NCI-H748 (cell line): ENCODE measurements around the gene KAT2B.

Experiments
- DNase-seq: peaks from one replicate; lab custom pipeline; 2025; ENCODE audit not compliant: unreplicated experiment; lab: John Stamatoyannopoulos, UW

The KAT2B gene

DNA sequence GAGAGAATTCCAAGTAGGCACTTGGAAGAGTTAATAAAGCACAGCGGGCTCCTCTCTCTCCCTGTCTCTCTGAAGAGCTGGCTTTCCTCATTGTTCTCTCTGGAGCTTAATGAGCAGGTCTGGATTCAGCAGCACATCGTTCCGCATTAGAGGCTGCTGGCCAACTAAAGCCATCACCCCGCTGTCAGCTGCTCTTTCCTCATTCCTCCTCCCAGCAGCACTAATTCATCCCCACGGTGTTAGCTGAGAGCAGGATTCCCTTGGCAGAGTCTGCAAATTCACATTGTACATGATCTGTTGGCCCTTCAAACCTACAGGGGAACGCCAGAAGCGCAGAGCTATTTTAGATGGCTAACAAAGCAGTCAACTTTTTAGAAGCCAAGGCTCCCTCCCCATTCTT, 101.6 kb downstream of the KAT2B start:
- DNase-seq: peak; percentile 34

DNA sequence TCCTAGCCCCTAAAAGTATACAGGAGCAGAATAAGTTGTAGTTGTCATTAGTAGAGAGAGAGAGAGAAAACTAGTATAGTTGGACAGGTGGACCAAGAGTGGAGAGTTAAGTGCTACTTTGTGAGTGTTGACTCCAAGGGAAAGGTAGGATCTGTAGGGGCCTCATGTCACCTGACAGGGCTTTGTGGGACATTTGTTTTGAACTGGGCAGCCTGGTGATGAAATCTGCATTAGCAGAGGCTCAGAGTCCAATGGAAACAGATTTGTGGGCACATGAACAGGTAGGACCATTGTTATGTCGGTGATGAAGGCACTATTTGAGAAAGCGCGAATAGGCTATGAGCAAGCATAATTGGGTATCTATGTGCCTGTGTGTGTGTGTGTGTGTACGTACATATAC, 102.3 kb downstream of the KAT2B start:
- DNase-seq: no peak

DNA sequence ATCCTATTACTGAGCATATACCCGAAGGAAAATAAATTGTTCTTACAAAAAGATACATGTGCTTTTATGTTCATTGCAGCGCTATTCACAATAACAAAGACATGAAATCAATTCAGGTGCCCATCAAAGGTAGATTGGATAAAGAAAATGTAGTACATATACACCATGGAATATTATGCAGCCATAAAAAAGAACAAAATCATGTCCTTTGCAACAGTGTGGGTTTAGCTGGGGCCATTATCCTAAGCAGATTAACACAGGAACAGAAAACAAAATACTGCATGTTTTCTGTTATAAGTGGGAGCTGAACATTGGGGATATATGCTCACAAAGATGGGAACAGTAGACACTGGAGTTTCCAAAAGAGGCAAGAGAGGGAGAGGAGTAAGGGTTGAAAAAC, 103.3 kb downstream of the KAT2B start:
- DNase-seq: no peak

DNA sequence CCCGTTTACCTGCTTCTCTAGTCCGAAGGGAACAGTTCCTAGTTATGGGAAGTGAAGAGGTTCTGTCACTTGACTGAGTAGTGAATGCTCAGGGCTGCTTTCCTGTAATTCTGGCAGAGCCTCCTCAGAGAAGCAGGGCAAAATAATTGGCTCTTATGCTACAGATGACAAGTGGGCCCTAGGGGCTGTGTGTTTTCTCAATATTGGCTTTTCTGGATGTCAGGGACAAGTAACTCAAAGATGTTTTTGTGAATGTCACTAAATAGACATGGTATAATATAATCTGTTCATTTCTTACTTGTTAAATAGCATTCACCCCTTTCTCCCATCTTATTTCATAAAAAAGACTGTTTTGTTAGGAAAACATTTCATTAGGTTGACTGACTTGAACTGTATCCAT, 105.6 kb downstream of the KAT2B start:
- DNase-seq: no peak

DNA sequence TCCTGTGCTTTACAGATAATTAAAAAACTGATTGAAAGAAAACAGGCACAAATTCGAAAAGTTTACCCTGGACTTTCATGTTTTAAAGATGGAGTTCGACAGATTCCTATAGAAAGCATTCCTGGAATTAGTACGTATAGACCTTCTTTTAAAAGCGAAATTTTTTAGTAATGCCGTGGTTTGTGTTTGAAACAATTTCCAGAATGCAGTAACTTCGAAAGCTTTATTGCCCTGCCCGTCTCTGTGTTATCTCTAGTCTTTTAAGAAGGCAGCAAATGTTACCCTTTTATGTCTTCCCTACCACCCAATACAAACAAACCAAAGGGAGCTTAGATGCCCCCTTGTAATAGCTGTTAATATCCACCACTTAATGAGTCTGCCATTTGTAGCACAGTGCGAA, 106.1 kb downstream of the KAT2B start:
- DNase-seq: no peak

DNA sequence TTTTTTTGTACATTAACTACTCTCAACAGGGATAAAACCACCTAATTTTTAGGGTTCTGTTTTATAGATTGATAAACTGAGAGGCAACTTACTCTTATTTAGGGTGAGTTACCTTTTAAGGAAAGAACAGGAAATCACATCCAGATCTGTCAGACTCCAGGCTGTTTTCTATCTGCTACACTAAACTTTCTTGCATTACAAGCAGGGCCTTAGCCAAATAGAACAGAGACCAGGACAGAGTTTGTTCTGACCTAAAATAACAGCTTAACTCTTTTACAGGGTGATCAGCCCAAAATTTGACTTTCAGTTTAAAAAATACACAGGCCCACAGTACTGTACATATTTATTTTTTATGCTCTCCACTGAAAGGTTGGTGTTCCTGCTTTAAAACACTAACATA, 107.1 kb downstream of the KAT2B start:
- no peak for DNase-seq

DNA sequence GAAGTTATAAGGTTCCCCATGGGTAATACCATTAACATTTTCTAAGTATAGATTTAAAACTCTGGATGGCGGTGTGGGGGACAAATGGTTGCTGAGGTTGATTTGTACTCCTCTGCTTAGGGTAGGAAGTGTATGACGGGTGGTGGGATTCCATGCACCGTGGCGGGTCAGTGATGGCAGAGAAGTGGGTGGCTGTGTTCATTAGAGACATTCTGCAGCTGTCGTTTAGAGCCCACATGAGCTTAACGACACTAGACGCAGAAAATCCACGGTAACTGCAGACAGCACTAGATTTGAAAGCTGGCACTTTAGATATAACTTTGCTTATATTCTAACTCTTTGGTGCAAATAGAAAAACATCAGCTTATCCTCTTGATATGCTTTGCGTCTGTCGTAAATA, 108.2 kb downstream of the KAT2B start:
- no peak for DNase-seq

DNA sequence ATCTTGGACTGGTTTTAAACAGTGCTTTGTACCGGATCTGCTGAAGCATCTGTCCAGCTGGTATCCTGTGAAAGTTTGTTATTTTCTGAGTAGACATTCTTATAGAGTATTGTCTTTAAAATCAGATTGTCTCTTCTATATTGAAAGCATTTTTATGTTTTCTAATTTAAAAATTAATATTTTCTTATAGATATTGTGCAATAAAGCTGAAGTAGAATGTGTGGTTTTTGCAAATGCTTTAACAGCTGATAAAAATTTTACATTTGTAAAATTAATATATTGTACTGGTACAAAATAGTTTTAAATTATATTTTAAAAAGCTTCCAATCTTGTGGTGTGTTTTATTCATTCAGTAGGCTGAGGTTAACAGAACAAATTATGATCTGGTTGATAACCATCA, 113.8 kb downstream of the KAT2B start:
- no peak for DNase-seq

DNA sequence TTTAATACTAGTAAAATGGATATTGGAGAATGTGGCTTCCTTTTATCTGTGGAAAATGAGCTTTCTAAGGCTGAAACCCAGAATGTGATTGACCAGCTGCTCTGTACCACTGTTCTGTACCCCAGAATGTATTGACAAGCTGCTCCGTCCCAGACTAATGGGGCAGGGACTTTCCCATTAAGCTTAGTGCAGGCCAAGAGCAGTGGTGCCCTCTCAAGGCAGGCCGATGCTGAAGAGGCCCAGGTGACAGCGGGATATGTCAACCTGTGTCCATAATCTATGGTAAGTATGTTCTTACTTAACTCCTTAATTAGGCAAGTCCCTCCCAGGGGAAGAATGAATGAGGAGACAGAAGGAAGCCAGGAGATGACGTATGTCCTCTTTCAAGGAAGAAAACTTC, 114.7 kb downstream of the KAT2B start:
- no peak for DNase-seq

DNA sequence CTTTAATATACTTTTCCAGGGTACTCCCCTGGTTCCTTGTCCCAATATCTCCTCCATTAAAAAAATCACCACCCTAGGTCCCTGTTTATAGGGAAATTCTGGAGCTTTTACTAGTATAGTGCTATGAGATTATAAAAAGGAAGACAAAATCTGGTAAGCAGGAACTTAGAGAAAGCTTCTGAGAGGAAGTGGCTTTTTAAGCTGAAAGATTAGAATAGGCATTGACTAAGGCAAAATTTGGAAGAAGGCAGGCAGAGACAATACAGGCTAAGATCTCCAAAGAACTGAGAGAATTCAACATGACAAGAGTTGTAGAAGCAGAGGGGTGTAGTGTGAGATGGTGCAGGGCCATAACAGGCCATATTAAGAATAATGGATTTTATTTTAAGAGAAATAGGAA, 120.0 kb downstream of the KAT2B start:
- no peak for DNase-seq

DNA sequence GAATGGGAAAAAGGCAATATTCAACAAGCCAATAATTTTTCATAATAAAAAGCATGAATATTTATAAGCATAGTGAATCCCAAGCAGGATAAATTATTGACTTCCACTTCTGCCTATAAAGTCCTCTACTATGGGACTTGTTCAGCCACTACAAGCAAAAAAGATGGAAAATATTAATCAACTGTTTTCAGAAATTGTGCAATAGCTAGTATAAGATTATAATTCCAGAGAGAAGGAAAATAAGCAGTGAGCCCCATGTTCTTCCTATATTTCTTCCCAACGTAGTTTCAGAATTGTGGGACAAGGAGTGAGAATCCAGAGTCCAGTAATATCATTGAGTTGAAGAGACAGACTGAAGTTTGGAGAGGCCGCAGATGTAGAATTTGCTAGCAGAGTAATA, 121.5 kb downstream of the KAT2B start:
- DNase-seq: no peak

DNA sequence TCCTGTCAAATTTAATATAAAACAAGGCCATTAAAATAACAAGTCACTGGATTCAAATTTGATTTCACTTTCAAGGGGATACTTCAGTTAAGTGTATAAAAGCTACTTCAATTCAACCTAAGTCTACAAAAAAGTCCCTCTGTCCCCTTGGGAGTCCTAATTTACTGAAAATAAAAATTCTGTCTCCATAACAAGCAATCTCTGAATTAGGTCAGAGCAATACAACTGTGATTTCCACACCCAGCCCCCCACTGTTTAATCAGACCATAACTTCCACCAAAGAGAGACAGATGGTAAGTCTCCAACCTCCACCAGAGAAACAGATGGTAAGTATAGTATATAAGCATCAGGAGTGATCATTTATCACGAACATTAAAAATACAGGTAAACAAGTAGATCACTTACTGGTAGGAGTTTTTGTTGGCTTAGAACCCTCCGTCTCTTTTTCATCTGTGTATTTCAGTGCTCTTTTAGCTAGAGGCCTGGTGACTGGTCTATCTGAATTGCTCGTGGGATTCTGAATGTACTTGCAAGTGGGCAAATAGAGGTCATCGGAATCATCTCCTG, 133.7 kb downstream of the KAT2B start:
- DNase-seq: no peak

DNA sequence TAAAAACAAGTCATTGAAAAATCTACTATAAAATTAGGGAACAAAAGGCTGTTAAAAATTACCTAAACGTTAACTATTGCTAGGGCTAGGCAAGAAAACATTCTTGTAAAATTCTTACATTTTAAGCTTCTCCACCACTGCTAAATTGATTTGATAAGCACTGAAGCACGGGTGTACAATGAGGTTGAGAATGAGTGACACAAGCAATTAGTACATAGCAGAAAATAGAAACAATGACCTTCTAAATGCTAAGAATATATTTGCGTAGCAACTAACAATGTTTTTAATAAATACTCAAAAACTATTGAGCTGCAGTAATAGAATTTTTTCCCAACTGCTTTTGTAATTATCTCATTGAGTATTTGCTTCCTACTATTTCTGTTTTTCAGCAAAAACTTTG, 141.0 kb downstream of the KAT2B start:
- DNase-seq: no peak

DNA sequence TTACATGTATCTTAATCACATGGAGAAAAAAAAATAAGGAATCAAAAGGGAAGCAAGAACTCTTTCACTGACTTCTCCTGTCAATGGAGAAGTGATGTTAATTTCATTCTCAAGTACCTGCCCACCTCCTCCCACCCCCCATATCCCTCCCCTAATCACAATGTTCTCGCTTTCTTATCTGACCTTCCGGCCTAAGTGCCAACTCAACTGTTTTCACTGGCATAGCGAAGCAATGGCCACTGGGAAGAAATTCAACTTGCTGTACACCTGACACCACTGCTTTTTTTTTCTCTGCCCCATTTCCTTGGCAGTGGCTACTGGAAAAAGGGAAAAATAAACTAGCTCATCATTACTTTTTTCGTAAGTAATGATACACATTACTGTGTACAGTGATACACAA, 142.0 kb downstream of the KAT2B start:
- DNase-seq: no peak

DNA sequence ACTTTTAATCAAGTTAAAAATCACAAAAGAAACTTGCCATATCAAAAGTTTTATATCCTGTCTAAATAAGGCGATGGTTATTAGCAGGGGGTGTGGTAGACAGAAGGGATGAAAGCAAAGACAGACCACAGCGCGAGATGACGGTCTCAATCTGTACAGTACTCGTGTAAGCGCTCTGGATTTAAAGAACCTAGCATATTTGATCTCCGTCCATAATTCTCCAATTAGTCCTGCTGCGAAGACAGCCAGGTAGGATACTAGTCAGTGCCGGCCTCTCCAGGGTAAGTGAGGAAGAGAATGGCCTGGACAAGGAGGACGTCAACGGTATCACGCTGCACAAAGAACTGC, 145.1 kb downstream of the KAT2B start:
- peak; percentile 67 for DNase-seq

DNA sequence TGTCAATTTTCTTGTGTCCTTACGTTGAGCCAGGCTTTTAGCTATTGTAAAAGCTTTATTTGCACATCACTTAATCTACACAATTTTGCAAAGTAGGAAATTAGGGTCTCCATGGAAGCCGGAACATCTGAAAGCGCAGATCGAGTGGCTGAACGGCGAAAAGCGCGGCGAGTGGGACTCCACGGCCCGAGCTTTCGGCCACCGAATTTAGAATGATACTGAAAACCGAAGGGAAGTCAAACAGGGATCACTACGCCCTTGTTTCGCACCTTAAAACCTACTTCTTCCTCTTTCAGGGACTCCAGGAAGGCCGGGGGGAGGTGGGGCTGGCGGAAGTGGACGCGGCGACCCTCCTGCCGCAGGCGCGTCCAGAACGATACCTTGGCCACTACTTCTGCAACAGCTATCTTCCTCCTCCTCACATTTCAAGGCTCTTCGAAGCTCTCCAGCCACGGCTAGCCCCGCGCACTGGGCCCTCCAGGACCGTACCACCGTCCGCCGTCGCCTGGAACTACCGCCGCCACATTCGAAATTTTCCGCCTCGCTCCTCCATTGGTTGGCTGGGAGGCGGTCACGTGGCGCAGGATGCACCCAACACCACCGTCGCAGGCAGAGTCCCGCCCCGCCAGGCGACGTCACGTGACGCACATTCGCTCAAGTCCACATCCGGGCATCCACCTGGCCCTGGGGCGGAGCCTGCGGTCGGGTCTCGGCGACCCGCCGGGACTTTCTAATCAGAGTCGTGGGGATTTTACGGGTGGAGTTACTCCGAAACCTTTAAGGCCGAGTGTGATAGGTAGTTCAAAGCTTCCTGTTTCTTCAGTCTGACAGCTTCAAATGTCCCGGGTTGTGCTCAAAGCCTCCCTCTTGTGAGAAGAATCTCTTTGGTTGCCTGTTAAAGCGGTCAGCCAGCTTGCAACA, 145.7 kb downstream of the KAT2B start, which contains the start of gene SGO1:
TSS of gene SGO1 (minus strand) at position 528 of the 921 bp plus-strand sequence. CDS start 2,179 bp downstream, outside the sequence.
- peak; percentile 96 for DNase-seq

DNA sequence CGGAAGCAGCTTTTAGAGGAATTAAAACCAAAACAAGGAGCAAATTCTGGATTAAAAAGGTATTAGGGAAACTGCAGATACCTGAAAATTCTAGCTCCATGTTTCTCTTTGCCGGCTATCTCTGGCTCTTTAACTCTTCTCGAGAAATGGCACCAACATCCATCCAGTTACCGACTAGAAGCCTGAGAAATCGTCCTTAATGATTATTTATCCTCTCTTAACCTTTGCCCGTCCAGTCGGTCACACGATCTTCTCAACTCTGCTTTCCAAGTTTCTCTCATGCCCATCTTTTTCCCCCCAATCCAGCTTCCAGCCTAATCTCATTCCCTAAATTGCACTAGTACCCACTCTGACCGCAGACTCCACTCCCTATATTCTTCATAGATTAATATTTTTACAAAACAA, 146.4 kb downstream of the KAT2B start:
- peak; percentile 35 for DNase-seq

DNA sequence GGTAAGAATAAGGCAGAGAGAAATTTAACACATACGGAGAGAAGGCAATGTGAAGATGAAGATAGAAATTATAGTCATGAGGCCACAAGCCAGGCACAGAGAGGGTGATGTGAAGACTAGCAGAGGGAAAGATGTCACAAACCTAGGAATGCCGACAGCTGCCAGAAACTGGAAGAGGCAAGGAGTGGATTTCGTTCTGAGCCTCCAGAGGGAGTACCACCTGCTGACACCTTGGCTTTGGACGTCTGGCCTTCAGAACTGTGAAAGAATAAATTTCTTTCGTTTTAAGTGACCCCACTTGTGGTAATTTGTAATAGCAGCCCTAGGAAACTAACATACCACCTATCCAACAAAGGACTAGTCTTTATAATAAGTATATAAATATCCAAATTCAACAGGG, 150.7 kb downstream of the KAT2B start:
- DNase-seq: no peak

DNA sequence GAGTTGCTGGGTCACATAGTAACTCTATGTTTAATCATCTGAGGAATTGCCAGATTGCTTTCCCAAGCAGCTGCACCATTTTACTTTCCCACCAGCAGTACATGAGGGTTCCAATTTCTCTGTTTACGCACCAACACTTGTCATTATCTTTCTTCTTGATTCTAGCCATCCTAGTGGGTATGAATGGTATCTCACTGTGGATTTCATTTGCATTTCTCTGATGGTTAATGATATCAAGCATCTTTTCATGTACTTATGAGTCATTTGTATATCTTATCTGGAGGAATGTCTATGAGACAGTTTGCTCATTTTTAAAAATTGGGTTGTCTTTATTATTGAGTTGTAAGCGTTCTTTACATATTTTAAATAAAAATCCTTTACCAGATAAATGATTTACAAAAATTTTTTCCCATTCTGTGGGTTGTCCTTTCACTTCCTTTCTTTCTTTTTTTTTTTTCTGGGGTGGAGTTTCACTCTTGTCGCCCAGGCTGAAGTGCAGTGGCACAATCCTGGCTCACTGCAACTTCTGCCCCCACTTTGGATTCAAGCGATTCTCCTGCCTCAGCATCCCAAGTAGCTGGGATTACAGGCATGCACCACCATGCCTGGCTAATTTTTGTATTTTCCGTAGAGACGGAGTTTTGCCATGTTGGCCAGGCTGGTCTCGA, 154.7 kb downstream of the KAT2B start:
- DNase-seq: no peak

DNA sequence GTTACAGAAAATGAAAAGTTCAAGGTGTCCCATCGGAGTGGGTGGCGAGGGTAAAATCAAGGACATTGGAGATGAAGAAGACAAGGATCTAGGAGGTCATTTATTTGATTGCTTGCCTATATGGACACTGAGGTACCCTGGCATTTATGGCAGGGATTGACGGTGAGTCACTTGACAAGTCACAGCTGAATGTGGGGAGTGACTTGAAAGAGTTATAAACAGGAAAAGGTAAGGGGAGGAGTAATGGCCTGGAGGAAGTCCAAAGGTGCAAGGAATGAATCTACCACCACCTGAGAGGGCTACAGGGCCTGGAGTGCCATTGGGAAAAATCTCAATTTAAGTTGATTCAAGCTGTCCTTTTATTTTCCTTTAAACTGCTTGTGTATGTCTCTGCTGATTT, 157.5 kb downstream of the KAT2B start:
- DNase-seq: no peak

DNA sequence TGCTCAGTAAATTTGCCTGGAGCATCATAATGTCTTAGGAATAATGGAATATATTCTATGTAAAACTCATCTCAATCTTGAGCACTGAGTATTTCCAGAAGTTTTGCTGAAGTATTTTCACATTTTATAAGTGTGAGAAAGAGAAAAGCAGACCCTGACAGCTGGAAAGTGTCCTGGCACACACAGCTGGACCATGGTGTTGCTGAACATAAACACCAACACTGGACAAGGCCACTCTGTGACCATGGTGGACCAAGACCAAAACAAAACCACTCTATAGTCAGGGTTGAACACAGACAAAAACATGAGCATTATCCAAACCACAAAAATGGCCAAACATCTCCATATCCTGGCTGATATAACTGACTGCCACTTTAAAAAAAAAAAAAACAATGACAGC, 160.9 kb downstream of the KAT2B start:
- no peak for DNase-seq
